M059J (cell line): ENCODE results near the gene SEMA4D. TPM values are rescaled to one million over a fixed set of nuclear protein-coding genes. Genes with fewer than 3 reads are reported as not detected.
"Not testable (repeated sequence)": the region's sequence is repeated elsewhere in the genome, so short reads cannot be mapped to it uniquely, and the experiment has no call there.

Experiments used
- DNase-seq: peaks from one replicate; pipeline ENCODE4 v3.0.0-alpha.2; 2012; ENCODE audit warnings: low read depth
- total RNA-seq: library from RNA; depleted of rRNA; stranded (reverse); fragments of >200 nt; shearing (Covaris generic); gene quantifications from 2 replicates; pipeline ENCODE4 v1.2.3, GENCODE V29; 2014

SEMA4D gene
- total RNA-seq, 1 experiment from 2014 or later, result 14.3 TPM

DNA sequence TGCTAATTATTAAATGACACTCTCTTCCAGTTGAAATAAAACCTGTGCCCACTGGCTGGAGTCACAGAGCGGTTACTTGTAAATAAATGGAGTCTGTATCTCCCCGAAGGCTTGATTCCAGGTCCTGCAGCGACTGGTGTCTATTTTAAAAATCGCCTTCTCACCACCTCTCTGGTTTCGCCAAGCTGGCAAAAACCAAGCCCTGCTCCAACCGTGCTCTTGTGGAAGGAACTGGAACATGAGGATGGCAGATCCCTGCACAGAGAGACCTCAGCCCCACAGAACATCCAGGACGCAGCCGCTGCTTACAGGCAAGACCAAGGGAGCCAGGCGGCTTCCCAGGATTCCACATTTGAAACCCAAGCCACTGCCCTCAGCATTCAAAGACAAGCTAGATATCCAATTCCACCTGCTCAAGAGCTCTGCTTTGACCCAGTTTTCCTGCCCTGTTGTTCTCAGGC lies 15.0 kb downstream of the SEMA4D start:
- no peak for DNase-seq

DNA sequence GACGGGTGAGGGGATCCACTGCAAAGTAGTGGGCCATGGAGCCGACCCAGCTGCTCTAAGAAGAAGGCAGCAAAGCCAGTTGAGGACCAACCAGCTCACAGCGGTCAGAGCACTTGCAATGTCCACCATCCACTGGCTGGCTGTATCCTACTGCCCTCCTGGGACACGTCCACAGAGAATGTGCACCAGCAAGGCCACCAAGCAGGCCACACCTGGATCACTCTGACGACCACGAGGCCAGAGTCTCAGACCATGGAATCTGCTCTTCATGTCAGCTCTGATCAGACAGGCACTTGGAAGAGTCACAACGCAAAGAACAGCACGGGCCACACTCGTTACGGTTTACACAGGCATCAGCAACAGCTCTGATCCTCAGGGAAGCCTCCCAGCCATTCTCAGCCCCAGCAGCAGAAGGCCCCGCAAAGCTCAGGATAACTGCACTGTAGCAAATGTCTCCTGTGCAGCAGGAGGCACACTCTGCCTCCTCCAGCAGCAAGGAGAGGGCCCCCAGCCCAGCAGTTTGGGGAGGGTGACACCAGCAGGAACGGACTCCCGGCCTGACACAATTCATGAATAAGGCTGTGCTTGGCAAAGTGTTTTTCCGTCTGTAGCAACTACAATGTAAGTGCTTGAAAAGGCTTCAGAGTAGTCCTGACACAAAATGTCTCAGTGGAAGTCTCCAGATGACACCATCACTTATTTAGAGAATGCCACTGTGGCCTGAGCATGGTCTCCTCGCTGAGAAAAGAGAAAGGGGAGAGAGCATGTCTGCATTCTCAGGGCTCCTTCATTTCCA lies 15.7 kb downstream of the SEMA4D start:
- DNase-seq, result no peak

- no peak for DNase-seq
Measured at GRCh38 chr9:89481538-89481915, 16.4 kb downstream of the SEMA4D start.

GRCh38 chr9:89480825-89481537 lies 16.9 kb downstream of the SEMA4D start:
- DNase-seq, result no peak

DNA sequence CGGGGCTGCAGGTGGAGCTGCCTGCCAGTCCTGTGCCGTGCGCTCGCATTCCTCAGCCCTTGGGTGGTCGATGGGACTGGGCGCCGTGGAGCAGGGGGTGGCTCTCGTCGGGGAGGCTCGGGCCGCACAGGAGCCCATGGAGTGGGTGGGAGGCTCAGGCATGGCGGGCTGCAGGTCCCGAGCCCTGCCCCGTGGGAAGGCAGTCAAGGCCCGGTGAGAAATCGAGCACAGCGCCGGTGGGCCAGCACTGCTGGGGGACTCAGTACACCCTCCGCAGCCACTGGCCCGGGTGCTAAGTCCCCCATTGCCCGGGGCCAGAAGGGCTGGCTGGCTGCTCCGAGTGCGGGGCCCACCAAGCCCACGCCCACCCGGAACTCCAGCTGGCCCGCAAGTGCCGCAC lies 17.5 kb downstream of the SEMA4D start:
- not testable (repeated sequence) for DNase-seq

DNA sequence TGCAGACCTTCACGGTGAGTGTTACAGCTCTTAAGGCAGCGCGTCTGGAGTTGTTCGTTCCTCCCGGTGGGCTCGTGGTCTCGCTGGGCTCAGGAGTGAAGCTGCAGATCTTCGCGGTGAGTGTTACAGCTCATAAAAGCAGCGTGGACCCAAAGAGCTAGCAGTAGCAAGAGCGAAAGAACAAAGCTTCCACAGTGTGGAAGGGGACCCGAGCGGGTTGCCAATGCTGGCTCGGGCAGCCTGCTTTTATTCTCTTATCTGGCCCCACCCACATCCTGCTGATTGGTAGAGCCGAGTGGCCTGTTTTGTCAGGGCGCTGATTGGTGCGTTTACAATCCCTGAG lies 18.3 kb downstream of the SEMA4D start:
- not testable (repeated sequence) for DNase-seq

DNA sequence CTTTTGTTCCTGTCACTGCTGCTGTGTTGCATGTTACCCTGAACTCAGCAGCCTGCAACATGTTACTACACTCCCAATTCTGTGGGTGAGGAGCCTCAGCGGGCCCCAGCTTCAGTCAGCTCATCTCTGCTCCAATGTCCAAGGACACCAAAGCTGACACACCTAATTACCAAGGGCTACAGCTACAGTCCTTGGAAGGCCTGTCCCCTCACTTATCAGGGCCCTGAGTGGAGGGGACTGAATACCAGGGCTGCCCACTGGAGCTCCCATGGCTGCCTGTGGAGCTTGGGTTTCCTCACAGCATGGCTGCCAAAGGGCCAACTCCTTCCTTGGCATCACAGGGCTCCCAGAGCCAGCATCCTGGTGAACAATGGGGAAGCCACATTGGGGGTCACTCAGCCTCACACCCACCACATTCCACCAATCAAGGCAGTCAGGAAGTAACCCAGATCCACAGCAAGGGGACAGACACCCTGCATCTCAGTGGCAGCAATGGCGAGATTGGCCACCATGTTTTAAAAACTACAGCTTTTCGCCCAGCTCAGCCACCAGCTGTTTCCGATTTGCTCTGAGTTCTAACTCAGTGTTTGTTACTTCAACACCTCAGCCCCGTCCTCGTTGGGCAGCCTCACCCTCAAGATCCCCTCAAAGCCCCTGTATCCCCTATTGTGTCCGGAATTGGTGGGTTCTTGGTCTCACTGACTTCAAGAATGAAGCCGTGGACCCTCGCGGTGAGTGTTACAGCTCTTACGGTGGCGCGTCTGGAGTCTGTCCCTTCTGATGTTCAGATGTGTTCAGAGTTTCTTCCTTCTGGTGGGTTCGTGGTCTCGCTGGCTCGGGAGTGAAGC lies 18.9 kb downstream of the SEMA4D start:
- no peak for DNase-seq

DNA sequence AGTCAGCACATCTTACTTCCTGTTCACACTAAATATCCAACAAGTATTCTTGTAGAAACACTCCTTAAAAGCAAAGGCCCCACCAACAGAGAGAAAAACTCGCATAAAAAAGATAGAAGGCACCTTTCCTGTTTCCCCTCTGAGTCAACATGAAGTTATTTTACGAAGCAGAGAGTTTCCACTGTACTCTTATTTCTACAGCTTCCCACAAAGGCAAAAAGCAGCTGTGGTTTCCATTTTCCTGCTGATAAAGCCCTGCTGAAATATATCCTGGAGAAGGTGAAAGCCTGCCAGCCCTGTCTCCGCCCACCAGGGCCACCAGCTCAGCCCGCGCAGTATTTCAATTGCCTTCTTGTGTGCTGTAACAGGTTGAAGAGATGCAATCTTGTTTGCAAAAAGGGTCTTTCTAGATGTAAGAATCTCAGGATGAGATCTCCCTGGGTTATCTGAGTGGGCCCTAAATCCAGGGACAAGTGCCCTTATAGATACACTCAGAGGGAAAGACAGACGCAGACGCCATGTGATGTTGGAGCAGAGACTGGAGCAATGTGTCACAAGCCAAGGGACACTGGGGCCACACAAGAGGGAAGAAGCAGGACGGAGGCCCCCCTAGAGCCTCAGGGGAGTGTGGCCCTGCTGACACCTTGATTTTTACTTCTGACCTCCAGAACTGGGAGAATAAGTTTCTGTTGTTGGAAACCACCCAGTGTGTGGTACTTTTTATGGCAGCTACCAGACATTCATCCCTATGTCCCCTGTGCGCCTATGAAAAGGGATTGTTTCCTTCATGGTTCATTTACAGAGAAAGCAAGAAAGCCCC lies 19.9 kb downstream of the SEMA4D start:
- DNase-seq, result peak; percentile 95

- DNase-seq, result no peak
Measured at GRCh38 chr9:89477384-89477783, 20.5 kb downstream of the SEMA4D start.

- no peak for DNase-seq
Measured at GRCh38 chr9:89476546-89476945, 21.4 kb downstream of the SEMA4D start.

GRCh38 chr9:89475891-89476440 lies 21.9 kb downstream of the SEMA4D start:
- DNase-seq, result no peak

DNA sequence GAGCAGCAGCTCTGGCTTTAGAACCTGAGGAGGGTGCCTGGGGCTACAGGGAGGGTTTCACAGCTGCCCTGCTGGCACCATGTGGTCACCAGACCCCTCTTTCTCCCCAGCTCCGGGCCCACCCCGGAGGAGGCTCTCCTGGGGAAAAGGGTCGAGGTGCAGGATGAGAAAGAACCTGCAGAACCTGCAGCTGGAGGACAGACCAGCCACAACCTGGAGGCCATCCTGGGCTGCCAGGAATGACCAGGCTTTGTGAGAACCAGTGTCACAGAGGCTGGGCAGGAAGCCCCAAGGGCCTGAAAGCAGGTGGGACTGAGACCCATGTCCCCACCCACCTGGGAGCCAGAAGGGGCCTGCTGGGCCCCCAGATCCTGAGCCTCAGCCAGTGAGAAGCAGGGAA lies 23.0 kb downstream of the SEMA4D start:
- DNase-seq, result no peak

GRCh38 chr9:89473762-89474469 lies 24.0 kb downstream of the SEMA4D start:
- peak; percentile 93 for DNase-seq

GRCh38 chr9:89471796-89472320 lies 26.1 kb downstream of the SEMA4D start:
- not testable (repeated sequence) for DNase-seq

- DNase-seq, result no peak
Measured at GRCh38 chr9:89471390-89471789, 26.5 kb downstream of the SEMA4D start.

DNA sequence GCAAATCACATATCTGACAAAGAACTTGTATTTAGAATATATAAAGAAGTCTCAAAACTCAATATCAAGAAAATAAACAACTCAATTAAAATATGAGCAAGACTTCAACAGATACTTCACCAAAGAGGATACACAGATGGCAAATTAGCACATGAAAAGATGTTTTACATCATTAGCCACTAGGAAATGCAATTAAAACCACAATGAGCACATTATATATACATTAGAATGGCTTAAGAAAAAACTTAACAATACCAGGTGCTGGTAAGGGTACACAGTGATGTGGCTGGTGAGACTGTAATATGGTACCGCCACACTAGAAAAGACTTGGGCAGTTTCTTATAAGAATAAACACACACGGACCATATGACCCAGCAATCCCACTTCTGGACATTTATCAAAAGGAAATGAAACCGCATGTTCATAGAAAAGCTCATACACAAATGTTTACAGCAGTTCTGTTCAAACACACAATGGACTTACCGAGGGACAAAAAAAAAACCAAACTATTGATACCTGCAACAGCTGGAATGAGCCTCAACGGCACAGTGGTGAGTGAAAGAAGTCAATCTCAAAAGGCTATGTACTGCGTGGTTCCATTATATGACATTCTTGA lies 27.6 kb downstream of the SEMA4D start:
- DNase-seq, result no peak

- DNase-seq, result no peak
Measured at GRCh38 chr9:89469003-89469402, 28.9 kb downstream of the SEMA4D start.

DNA sequence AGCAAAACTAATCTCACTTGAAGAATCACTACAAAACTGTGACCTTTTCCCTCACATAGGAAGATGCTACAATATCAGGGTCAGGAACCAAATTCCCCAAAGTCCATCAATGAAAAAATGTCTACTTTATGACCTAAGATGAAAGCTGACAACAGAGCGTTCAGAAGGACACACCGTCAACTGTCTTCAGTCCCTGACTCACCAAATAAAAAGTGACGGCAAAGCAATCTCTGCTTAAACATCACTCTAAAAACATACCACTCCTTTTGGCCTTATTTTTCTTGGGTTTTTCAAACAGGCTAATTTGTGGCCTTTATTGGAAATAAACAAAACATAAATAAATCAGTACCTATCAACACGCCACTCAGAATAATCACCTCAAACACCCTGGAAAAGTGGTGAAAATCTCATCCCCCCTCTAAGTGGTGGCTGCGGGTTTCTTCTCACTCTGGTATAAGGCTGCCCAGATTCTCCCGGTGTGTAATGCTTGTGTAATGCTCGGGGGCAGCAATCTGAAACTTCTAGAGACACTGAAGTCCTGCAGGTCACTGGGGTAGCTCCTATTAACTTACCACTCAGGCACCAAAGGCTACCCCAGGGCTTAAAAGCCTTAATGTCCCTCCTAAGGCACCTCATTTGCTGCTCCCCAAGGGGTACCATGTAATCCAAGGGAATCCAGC lies 29.5 kb downstream of the SEMA4D start:
- DNase-seq, result peak; percentile 62

DNA sequence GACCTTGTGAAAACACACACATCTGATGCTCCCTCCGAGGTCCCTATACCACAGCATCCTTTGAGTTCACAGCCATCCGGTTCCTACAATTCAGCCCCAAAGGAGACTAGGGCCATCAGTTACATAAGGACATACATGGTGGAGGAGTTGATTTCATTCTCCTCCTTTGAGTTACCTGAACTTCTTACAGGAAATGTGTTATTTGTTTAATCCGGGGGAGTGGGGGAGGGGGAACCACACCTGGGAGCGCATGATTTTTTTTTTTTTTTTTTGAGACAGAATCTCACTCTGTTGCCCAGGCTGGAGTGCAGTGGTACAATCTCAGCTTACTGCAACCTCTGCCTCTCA lies 30.7 kb downstream of the SEMA4D start:
- DNase-seq, result no peak
